ENCODE results near the gene GALNT2. TPM values are rescaled to one million over a fixed set of nuclear protein-coding genes. Genes with fewer than 3 reads are reported as not detected.

The GALNT2 gene
- total and polyA plus RNA-seq, 8 donors: 18.3 to 118 (median 57.3) TPM

GRCh38 chr1:230256896-230257295 is 189.9 kb downstream of the GALNT2 start:
- FAIRE-seq (no peak), ATAC-seq (no peak), DNase-seq (no peak)
- peaks cover 0 to 8% (median 5%) of the 10 kb centered on the region in 3 donors for H3K36me3 ChIP-seq
- H3K27me3 ChIP-seq: no peaks in the 10 kb centered on the region
- no peak for TF ChIP-seq CTCF (IDR thresholded peaks at IDR 0.05)
- no peak overlapping the region for H3K27ac ChIP-seq
- WGBS, 2 donors: 85 to 87% methylated on average over 6 of the region's 6 CpGs
- intact Hi-C loops (cut with DNase I): no loop called here
- peaks cover 0 to 4% (median 0%) of the 10 kb centered on the region in 3 donors for H3K4me1 ChIP-seq
- H3K4me3 ChIP-seq: no peak overlapping the region
- no peaks in the 10 kb centered on the region for H3K9me3 ChIP-seq

GRCh38 chr1:230259621-230260020 is 192.6 kb downstream of the GALNT2 start:
- no peak for TF ChIP-seq CTCF (IDR thresholded peaks at IDR 0.05)
- H3K27ac ChIP-seq: no peak overlapping the region
- FAIRE-seq (no peak), DNase-seq (no peak), ATAC-seq (no peak)
- H3K4me1 ChIP-seq: peaks cover 0 to 4% (median 0%) of the 10 kb centered on the region in 3 donors
- H3K9me3 ChIP-seq: no peaks in the 10 kb centered on the region
- no peaks in the 10 kb centered on the region for H3K27me3 ChIP-seq
- no peak overlapping the region for H3K4me3 ChIP-seq
- intact Hi-C loops (cut with DNase I): no loop called here
- WGBS, 2 donors: 79 to 84% methylated on average over 3 of the region's 3 CpGs
- peaks cover 0 to 28% (median 25%) of the 10 kb centered on the region in 3 donors for H3K36me3 ChIP-seq

GRCh38 chr1:230260831-230261230 is 193.8 kb downstream of the GALNT2 start:
- Histone ChIP-seq H3K4me1 (peaks cover 0 to 4% (median 0%) of the 10 kb centered on the region in 3 donors), H3K36me3 (peaks cover 0 to 29% (median 27%) of the 10 kb centered on the region in 3 donors), H3K4me3 (no peak overlapping the region), H3K27me3 (no peaks in the 10 kb centered on the region), H3K27ac (no peak overlapping the region), H3K9me3 (no peaks in the 10 kb centered on the region)
- 53 to 54% methylated on average over 1 of the region's 1 CpG for WGBS, 2 donors
- no peak for TF ChIP-seq CTCF (IDR thresholded peaks at IDR 0.05)
- DNase-seq: no peak
- no peak for FAIRE-seq
- intact Hi-C loops (cut with DNase I): no loop called here
- ATAC-seq: no peak

GRCh38 chr1:230261928-230262650 is 195.1 kb downstream of the GALNT2 start:
- peaks cover 0 to 32% (median 27%) of the 10 kb centered on the region in 3 donors for H3K36me3 ChIP-seq
- 50 to 56% methylated on average over 21 of the region's 21 CpGs for WGBS, 2 donors
- TF ChIP-seq CTCF (IDR thresholded peaks at IDR 0.05): no peak
- no peak overlapping the region for H3K4me3 ChIP-seq
- peak overlapping the region in 2 of 4 donors; percentile 23 to 48 for H3K27ac ChIP-seq
- DNase-seq (peak in 2 of 6 donors; percentile 25 to 39), FAIRE-seq (no peak), ATAC-seq (peak; percentile 67 to 82 (median 72))
- H3K27me3 ChIP-seq: no peaks in the 10 kb centered on the region
- H3K4me1 ChIP-seq: peaks cover 0 to 7% (median 0%) of the 10 kb centered on the region in 3 donors
- H3K9me3 ChIP-seq: no peaks in the 10 kb centered on the region
- intact Hi-C loops (cut with DNase I): no loop called here

All from pancreas (tissue), 10 donors.